ENCODE measurements around the gene ILF2.
"Not testable (repeated sequence)": the region's sequence is repeated elsewhere in the genome, so short reads cannot be mapped to it uniquely, and the experiment has no call there.

The ILF2 gene

DNA sequence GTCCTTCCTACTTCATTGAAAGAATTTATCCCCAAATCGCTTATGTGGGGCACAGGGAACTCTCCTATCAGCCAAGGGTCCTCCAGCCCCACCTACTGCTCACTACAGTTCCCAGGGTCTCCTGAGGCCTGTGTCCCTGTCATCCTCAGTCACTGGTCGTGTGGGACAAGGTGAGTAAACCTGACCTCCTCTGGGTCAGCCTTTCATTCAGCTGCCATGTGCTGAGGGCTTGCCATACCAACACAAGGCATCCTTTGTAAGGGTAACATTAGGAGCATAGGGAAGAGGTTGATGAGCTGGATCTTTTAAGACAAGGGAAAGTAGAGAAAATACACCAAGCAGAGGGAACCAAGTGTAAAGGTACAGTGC is 23.5 kb downstream of the ILF2 start:
- DNase-seq = no peak

GRCh38 chr1:153646672-153647345 is 24.0 kb downstream of the ILF2 start:
- no peak for DNase-seq

- no peak for DNase-seq
These were observed 27.0 kb downstream of the ILF2 start for GRCh38 chr1:153643816-153644215.

GRCh38 chr1:153643100-153643499 is 27.7 kb downstream of the ILF2 start:
- no peak for DNase-seq

DNA sequence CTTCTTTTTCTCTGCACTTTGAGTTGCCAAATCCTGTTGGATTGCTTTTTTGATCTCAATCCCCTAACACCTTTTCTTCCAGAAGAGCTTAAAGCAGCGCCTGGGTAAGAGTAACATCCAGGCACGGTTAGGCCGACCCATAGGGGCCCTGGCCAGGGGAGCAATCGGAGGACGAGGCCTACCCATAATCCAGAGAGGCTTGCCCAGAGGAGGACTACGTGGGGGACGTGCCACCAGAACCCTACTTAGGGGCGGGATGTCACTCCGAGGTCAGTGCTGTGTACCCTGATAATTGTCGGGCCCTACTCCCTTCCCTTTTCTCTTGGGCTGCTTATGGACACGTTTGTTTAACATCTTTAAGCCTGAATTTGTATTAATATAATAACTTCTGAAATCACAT is 28.6 kb downstream of the ILF2 start:
- no peak for DNase-seq

DNA sequence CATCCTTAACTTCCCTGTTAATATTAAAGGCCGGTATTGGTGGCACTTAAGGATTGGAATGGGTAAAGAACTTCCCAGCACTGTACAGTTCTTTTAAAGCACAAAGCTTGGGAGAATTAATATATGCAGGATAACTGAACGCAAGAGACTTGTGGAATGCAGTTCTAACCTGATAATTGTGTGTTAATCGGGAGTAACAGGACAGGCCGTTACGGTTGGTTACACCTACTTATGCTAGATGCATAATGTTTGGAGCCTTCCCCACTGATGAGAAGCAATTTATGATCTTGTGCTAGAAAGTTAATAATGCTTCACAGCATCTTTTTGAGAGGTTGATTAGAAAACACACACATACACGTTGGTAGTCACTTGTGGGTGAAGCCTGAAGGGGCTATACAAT is 29.9 kb downstream of the ILF2 start:
- no peak for DNase-seq

GRCh38 chr1:153640213-153640612 is 30.6 kb downstream of the ILF2 start:
- DNase-seq = not testable (repeated sequence)

GRCh38 chr1:153639280-153639679 is 31.5 kb downstream of the ILF2 start:
- DNase-seq = no peak

GRCh38 chr1:153638261-153638660 is 32.5 kb downstream of the ILF2 start:
- no peak for DNase-seq

GRCh38 chr1:153636312-153636711 is 34.5 kb downstream of the ILF2 start:
- no peak for DNase-seq

GRCh38 chr1:153635872-153636271 is 34.9 kb downstream of the ILF2 start:
- DNase-seq = no peak

DNA sequence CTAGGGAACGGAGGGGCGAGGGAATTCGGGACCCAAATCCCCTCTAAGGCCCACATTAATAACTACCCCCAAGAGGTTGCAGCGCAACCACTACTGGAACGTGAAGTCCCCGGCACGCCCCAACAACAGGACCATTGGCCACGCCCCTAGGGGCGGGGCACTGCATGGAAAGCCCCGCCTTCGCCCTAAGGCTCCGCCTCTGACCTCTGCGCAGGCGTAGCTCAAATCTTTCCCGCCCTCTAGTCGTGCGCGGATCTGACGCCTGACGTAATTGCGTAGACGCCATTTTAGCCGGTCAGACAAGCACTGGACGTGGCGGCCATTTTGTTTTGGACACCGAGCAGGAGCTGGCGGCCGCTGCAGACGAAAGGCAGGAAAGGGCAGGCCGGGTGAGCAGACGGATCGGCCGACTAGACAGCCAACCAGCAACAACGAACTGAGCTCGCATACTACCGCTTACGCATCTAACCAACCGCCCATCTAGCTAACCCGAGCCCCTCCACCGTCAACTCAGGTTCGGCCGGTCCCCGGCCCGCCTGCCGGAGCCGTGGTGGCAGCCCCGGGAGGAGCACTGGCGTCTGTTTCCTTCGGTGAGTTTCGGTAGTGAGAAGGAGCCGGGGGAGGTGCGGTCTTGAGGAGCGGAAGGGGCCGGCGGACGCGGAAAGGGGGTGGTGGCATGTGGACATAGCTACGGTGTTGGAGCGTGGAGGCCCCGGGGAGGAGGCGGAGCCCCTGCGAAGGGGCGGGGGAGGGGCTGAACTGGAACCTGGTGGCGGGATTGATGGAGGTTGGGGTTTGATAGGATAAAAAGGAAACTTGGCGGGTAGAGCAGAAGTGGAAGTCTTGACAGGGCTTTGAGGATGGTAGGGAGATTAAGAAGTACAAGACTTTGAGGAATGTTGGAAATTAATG is 36.8 kb downstream of the ILF2 start, which contains the start of gene CHTOP:
CHTOP (plus strand) TSS at position 313 of the 912 bp plus-strand sequence. CDS start 2,523 bp downstream, outside the sequence.
- DNase-seq = peak; percentile 95

DNA sequence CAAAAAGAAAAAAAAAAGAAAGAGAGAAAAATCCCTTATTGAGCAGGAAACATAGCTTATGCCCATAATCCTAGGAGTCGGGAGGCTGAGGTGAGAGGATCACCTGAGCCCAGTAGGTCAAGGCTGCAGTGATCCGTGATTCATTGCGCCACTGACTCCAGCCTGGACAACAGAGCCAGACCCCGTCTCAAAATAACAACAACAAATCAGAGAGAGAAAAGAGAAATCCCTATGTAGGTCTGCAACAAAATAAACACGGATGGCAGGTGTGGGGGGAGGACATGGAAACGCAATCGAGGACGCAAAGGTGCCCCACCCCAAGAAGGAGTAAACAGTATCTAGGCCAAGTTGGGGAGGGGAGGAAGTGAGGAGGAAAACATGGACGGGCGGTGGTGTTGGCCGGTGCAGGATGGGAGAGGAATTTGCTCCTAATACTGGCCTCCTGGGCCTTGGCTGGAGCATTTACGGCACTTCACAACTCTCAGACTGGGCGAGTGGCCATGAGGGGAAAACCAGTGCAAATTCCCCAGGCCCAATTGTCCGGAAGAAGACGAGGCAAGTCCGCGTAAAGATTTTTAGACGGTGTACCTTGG is 37.5 kb downstream of the ILF2 start:
- DNase-seq = no peak

DNA sequence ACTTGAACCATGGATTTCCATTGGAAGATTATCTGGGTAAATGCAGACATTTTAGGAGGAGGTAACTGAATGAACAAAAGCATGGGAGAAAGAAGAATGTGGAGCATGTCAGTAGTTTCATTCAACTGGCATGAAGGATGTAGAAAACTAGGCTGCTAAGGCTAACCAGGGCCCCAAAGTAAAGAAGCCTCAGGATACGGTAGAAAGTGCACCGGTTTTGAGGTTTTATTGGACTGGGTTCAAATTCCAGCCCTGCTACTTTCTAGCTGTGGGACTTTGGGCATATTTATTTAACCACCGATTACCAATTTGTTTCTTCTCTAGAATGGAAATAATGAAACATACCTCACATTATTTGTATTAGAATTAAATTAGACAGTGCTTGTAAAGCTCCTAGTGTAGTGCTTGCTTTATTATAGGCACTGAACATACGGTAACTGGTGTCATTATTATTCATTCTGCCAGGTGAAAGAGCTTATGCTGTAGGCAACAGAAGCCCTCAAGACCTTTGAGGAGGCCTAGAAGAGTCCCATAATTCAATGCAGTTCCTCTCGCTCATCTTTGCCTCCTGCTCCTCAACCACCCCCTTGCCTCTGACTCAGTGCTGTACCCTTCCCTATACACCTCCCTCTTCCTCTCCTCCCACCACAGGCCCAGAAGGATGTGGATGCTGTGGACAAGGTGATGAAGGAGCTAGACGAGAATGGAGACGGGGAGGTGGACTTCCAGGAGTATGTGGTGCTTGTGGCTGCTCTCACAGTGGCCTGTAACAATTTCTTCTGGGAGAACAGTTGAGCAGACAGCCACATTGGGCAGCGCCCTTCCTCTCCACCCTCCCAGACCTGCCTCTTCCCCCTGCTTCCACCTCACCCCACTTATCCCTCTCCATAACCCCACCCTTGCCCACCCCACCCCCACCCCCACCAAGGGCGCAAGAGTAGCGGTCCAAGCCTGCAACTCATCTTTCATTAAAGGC is 39.5 kb downstream of the ILF2 start:
- DNase-seq = no peak

DNA sequence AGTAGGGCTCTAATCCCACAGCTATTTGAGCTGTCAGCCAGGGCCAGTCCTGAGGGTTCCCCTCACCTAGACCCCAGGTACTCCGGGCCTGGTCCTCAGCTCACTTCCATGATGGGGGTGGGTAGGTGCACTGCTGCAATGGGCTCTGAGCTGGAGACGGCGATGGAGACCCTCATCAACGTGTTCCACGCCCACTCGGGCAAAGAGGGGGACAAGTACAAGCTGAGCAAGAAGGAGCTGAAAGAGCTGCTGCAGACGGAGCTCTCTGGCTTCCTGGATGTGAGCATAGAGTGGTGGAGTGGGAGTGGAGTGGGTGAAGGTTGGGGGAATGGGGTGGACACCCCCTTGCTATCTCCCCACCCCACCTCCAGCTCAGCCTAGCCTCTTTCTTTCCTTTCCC is 40.4 kb downstream of the ILF2 start:
- DNase-seq = no peak

DNA sequence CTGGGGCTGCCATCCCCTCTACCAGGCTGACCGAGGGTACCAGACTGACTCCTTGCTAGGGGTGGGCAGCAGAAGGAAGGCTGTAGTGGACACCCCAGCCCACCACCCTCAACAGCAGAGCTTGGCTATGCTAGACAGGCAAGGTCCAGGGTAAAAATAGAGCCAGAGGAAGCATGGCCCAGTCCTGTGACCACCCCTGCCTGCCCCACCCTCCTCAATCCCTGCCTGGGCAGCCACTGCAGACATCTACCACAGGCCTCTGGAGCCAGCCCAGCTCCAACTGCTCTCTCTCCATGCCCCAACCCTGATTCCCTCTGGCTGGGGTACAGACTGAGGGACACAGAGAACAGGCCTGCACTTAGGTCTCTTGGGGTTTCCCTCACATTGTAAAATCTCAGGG is 40.8 kb downstream of the ILF2 start:
- DNase-seq = no peak

- no peak for DNase-seq
These were observed 41.5 kb downstream of the ILF2 start for GRCh38 chr1:153629343-153629665.

GRCh38 chr1:153628638-153629342 is 42.0 kb downstream of the ILF2 start:
- DNase-seq = no peak

- no peak for DNase-seq
These were observed 42.8 kb downstream of the ILF2 start, which contains the start of gene S100A1 for GRCh38 chr1:153627715-153628626. S100A1 (plus strand) TSS chr1:153628434; CDS start chr1:153630522, 2,088 bp downstream.

DNA sequence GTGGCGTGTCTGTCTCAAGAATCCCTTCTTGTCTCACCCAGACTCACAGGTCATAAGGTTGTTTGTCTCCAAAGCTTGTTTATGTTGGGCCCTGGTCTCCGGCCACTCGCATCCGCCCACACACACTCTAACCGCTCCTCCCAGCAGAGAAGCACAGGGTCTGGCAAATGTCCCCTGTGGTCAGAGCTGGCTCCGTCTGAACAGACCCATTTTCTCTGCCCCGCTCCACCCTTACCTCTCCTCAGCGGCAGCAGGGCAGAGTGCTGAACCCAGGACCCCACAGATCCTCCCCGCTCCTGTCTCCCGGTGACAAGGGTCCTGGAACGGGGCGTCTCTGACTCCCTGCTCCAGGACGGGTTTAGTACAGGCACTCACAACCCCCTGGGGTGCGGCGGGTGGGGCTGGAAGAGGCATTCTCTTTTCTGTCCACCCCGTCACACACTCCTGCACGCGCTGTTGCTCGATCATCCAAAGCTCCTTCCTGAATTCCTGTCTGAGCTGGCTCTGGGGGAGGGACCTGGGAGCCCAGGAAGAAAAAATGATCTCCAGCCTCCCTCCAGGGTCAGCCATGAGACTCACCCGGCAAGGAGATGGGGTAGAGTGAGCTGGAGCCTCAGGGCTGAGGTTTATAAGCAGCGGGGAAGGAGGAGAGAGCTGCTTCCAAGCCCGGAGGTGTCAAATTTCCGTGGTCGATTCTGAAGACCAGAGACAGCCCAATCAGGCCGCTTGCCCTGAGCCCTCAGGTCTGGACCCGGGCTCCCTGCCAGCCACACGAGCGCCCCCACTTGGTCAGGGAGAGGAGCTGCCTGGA is 43.7 kb downstream of the ILF2 start, which contains the start of gene S100A13:
S100A13 (minus strand) TSS at position 602 of the 811 bp plus-strand sequence. CDS start 1,033 bp downstream, outside the sequence.
- DNase-seq = peak; percentile 82
